ENCODE data around the gene EQTN.

The EQTN gene

GRCh38 chr9:27260789-27261516 lies 36.0 kb downstream of the EQTN start:
- TF ChIP-seq SPI1 (IDR thresholded peaks at IDR 0.05; ENCODE audit: borderline replicate concordance, low read depth), result no peak
- TF ChIP-seq GABPA (IDR thresholded peaks at IDR 0.05; ENCODE audit: low read depth), result no peak
- TF ChIP-seq, protein P1, sequence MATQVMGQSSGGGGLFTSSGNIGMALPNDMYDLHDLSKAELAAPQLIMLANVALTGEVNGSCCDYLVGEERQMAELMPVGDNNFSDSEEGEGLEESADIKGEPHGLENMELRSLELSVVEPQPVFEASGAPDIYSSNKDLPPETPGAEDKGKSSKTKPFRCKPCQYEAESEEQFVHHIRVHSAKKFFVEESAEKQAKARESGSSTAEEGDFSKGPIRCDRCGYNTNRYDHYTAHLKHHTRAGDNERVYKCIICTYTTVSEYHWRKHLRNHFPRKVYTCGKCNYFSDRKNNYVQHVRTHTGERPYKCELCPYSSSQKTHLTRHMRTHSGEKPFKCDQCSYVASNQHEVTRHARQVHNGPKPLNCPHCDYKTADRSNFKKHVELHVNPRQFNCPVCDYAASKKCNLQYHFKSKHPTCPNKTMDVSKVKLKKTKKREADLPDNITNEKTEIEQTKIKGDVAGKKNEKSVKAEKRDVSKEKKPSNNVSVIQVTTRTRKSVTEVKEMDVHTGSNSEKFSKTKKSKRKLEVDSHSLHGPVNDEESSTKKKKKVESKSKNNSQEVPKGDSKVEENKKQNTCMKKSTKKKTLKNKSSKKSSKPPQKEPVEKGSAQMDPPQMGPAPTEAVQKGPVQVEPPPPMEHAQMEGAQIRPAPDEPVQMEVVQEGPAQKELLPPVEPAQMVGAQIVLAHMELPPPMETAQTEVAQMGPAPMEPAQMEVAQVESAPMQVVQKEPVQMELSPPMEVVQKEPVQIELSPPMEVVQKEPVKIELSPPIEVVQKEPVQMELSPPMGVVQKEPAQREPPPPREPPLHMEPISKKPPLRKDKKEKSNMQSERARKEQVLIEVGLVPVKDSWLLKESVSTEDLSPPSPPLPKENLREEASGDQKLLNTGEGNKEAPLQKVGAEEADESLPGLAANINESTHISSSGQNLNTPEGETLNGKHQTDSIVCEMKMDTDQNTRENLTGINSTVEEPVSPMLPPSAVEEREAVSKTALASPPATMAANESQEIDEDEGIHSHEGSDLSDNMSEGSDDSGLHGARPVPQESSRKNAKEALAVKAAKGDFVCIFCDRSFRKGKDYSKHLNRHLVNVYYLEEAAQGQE (IDR thresholded peaks at IDR 0.05; ENCODE audit: insufficient replicate concordance, low read depth), result no peak
- no peak for TF ChIP-seq CTCF (IDR thresholded peaks at IDR 0.05; ENCODE audit: insufficient read depth, low read length)
- no peak for TF ChIP-seq POLR2AphosphoS5 (IDR thresholded peaks at IDR 0.05; ENCODE audit: low read depth)
- no peak for DNase-seq (ENCODE audit: low read depth in 1 of 2, low spot score in 1 of 2)
- no peak overlapping the region for H3K27ac ChIP-seq (replicated peaks)
- H3K27me3 ChIP-seq (ENCODE audit: insufficient read depth, poor library complexity, severe bottlenecking), result no peaks in the 10 kb centered on the region
- H3K4me3 ChIP-seq (replicated peaks; ENCODE audit: insufficient read depth, low read length), result no peak overlapping the region

DNA sequence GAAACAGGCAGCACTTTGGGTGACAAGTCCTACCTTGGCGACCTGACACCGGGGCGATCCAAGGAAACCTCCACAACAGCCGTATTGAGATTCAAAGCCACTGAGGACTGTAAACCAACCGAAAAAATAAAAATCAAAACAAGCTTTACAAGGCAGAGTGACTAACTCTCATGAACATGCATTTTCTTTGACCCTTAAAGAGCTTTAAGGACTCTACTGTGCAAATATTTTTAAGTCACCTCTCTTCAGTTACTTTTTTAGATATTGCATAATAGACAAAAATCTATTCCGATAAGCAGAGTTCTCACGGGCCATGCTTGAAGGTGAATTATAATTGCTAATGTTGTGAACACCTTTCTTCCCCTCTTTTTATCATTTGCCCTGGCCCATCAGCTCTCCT lies 38.3 kb downstream of the EQTN start:
- Histone ChIP-seq H3K27ac (replicated peaks) (no peak overlapping the region), H3K27me3 (ENCODE audit: insufficient read depth, poor library complexity, severe bottlenecking) (no peaks in the 10 kb centered on the region), H3K4me3 (replicated peaks; ENCODE audit: insufficient read depth, low read length) (no peak overlapping the region)
- TF ChIP-seq GABPA (IDR thresholded peaks at IDR 0.05; ENCODE audit: low read depth), result no peak
- TF ChIP-seq CTCF (IDR thresholded peaks at IDR 0.05; ENCODE audit: insufficient read depth, low read length), result no peak
- TF ChIP-seq POLR2AphosphoS5 (IDR thresholded peaks at IDR 0.05; ENCODE audit: low read depth), result no peak
- no peak for DNase-seq (ENCODE audit: low read depth in 1 of 2, low spot score in 1 of 2)

DNA sequence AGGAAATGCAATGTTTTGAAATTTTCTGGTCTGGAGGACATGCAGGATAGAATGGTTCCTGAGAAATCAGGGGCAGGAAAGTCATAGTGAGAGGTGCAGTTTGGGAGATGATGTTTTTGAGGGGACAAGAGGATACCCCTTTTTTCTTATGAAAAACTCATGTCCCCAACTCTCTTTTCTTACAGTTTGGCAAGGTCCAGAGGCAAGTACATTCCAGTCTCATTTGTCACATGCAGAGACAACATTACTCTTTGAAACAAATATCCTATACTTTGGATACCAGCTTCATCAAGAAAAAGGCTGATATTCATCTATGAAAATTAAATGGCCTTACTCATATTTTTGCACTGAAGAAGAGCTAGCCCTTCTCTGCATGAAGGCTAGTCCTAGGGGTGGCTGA lies 48.2 kb downstream of the EQTN start:
- Histone ChIP-seq H3K27ac (replicated peaks) (no peak overlapping the region), H3K27me3 (ENCODE audit: insufficient read depth, poor library complexity, severe bottlenecking) (no peaks in the 10 kb centered on the region), H3K4me3 (replicated peaks; ENCODE audit: insufficient read depth, low read length) (no peak overlapping the region)
- no peak for TF ChIP-seq CTCF (IDR thresholded peaks at IDR 0.05; ENCODE audit: insufficient read depth, low read length)
- no peak for TF ChIP-seq POLR2AphosphoS5 (IDR thresholded peaks at IDR 0.05; ENCODE audit: low read depth)
- no peak for TF ChIP-seq GABPA (IDR thresholded peaks at IDR 0.05; ENCODE audit: low read depth)
- TF ChIP-seq SPI1 (IDR thresholded peaks at IDR 0.05; ENCODE audit: borderline replicate concordance, low read depth), result no peak
- TF ChIP-seq, protein P1 (IDR thresholded peaks at IDR 0.05; ENCODE audit: insufficient replicate concordance, low read depth), result no peak
- DNase-seq (ENCODE audit: low read depth in 1 of 2, low spot score in 1 of 2), result no peak

GRCh38 chr9:27247756-27248155 lies 49.2 kb downstream of the EQTN start:
- peak in 1 of 2 experiments; percentile 1 for DNase-seq (ENCODE audit: low read depth in 1 of 2, low spot score in 1 of 2)
- Histone ChIP-seq H3K4me3 (replicated peaks; ENCODE audit: insufficient read depth, low read length) (no peak overlapping the region), H3K27me3 (ENCODE audit: insufficient read depth, poor library complexity, severe bottlenecking) (no peaks in the 10 kb centered on the region), H3K27ac (replicated peaks) (no peak overlapping the region)
- no peak for TF ChIP-seq CTCF (IDR thresholded peaks at IDR 0.05; ENCODE audit: insufficient read depth, low read length)
- TF ChIP-seq GABPA (IDR thresholded peaks at IDR 0.05; ENCODE audit: low read depth), result no peak
- no peak for TF ChIP-seq POLR2AphosphoS5 (IDR thresholded peaks at IDR 0.05; ENCODE audit: low read depth)
- no peak for TF ChIP-seq SPI1 (IDR thresholded peaks at IDR 0.05; ENCODE audit: borderline replicate concordance, low read depth)
- TF ChIP-seq, protein P1 (IDR thresholded peaks at IDR 0.05; ENCODE audit: insufficient replicate concordance, low read depth), result no peak

Measured in HL-60 (cell line).